AG10803 (cell line): ENCODE measurements around the gene FRAS1.
A peak's percentile ranks its signal among the peaks of the same experiment; 100 is the strongest.

ENCODE experiments used
- DNase-seq: peaks from one replicate; pipeline ENCODE4 v3.0.0; 2010; ENCODE audit warnings: low read depth
- H3K4me3 ChIP-seq: 2 replicates; pipeline ENCODE4 v1.5.1; 2011; ENCODE audit warnings: mild to moderate bottlenecking, low read length, control low read depth
- CTCF ChIP-seq: conservative IDR thresholded peaks from 2 replicates; pipeline ENCODE4 v1.5.1; 2011; ENCODE audit warnings: mild to moderate bottlenecking, low read length, control low read depth, inconsistent platforms

Gene FRAS1

GRCh38 chr4:78022517-78022916, 34.6 kb upstream of the FRAS1 start:
- no peak for DNase-seq
- no peak for TF ChIP-seq CTCF
- H3K4me3 ChIP-seq: no peak overlapping the region

GRCh38 chr4:78024085-78024484, 33.0 kb upstream of the FRAS1 start:
- TF ChIP-seq CTCF: no peak
- peak; percentile 15 for DNase-seq
- H3K4me3 ChIP-seq: no peak overlapping the region

- no peak overlapping the region for H3K4me3 ChIP-seq
- no peak for TF ChIP-seq CTCF
- DNase-seq: no peak
Observed at GRCh38 chr4:78024576-78025091, 32.5 kb upstream of the FRAS1 start.

- TF ChIP-seq CTCF: no peak
- no peak for DNase-seq
Observed at GRCh38 chr4:78031417-78031950, 25.6 kb upstream of the FRAS1 start.

GRCh38 chr4:78032446-78032845, 24.7 kb upstream of the FRAS1 start:
- no peak overlapping the region for H3K4me3 ChIP-seq
- no peak for DNase-seq
- TF ChIP-seq CTCF: no peak

More at GRCh38 chr4:78031417-78031950, 25.6 kb upstream of the FRAS1 start:
- no peak overlapping the region for H3K4me3 ChIP-seq

- no peak for DNase-seq
- no peak for TF ChIP-seq CTCF
- H3K4me3 ChIP-seq: no peak overlapping the region
Observed at GRCh38 chr4:78032929-78033328, 24.2 kb upstream of the FRAS1 start.

- no peak overlapping the region for H3K4me3 ChIP-seq
- TF ChIP-seq CTCF: no peak
- DNase-seq: no peak
Observed at GRCh38 chr4:78033861-78034260, 23.3 kb upstream of the FRAS1 start.
